Gastrocnemius medialis (tissue), 4 donors: ENCODE data around the gene CORO2B. TPM values are rescaled to one million over a fixed set of nuclear protein-coding genes. Genes with fewer than 3 reads are reported as not detected.
"Not testable (repeated sequence)": the region's sequence is repeated elsewhere in the genome, so short reads cannot be mapped to it uniquely, and the experiment has no call there.

Experiments
- ATAC-seq, 2 donors: fragments of 150-250 bp; one replicate each; pipeline ENCODE4 v1.9.1; 2016
- DNase-seq, 2 donors: peaks; one replicate each; pipeline ENCODE4 v3.0.0-alpha.2; 2019
- H3K27ac ChIP-seq, 4 donors: fragments of 200-600 bp; sonication (generic); 1 replicate in 1 of 4; 2 replicates in 3 of 4; pipeline ENCODE4 v1.5.1; 2016 to 2018; ENCODE audit warnings: mild to moderate bottlenecking in 2 of 4, moderate library complexity in 1 of 4
- H3K27me3 ChIP-seq, 3 donors: fragments of 200-600 bp; sonication (generic) in 2 of 3; 1 replicate in 1 of 3; 2 replicates in 2 of 3; pipeline versions ENCODE4 v1.5.1 to v1.6.0; 2016 to 2019; ENCODE audit warnings: mild to moderate bottlenecking in 1 of 3, moderate library complexity in 1 of 3
- H3K36me3 ChIP-seq, 2 donors: fragments of 200-600 bp; sonication (generic) in 1 of 2; one replicate each; pipeline ENCODE4 v1.5.1; 2017 to 2018
- H3K4me1 ChIP-seq, 2 donors: fragments of 200-600 bp; sonication (generic) in 1 of 2; one replicate each; pipeline ENCODE4 v1.5.1; 2016 to 2017; ENCODE audit warnings: mild to moderate bottlenecking in 2 of 2
- H3K4me3 ChIP-seq, 4 donors: fragments of 200-600 bp; sonication (generic) in 3 of 4; 1 replicate in 1 of 4; 2 replicates in 3 of 4; pipeline ENCODE4 v1.5.1; 2016 to 2019; ENCODE audit warnings: mild to moderate bottlenecking in 2 of 4
- H3K9me3 ChIP-seq, 3 donors: fragments of 200-600 bp; sonication (generic) in 2 of 3; 1 replicate in 1 of 3; 2 replicates in 2 of 3; pipeline ENCODE4 v1.5.1; 2016 to 2019
- CTCF ChIP-seq, 5 experiments: fragments of 450-650 bp in 3 of 5; fragments of 200-600 bp in 2 of 5; sonication (generic) in 2 of 5; IDR thresholded peaks in 4 of 5; conservative IDR thresholded peaks in 1 of 5; 1 replicate in 4 of 5; 2 replicates in 1 of 5; pipeline ENCODE4 v1.5.1; 2016 to 2019; ENCODE audit warnings: antibody characterized with exemption in 5 of 5, mild to moderate bottlenecking in 3 of 5, moderate library complexity in 3 of 5
- POLR2A ChIP-seq, 2 donors: fragments of 450-650 bp; IDR thresholded peaks; one replicate each; pipeline ENCODE4 v1.6.1; 2017; ENCODE audit warnings: antibody characterized with exemption in 2 of 2, mild to moderate bottlenecking in 2 of 2, moderate library complexity in 2 of 2
- in situ Hi-C, 4 donors: fragments of 200-750 bp; cut with MboI; loops; one replicate each; pipeline versions ENCODE4 v1.15.0 to v1.8.0; 2017; ENCODE audit warnings: low sequenced_read_pairs in 4 of 4
- intact Hi-C: fragments of 100-400 bp; cut with DNase I; formaldehyde crosslinking; loops from one replicate; pipeline ENCODE4 v1.15.1; 2023; ENCODE audit warnings: low total_unique reads
- total RNA-seq, 4 donors: library from RNA; depleted of rRNA; stranded (reverse); fragments of >200 nt; gene quantifications; one replicate each; pipeline versions ENCODE4 v1.1.0 to v1.2.3, GENCODE V29; 2016

CORO2B gene
- total RNA-seq, 4 donors from 2014 or later = 1.5 to 2.2 (median 1.8) TPM

- H3K4me1 ChIP-seq = peaks cover 7 to 22% of the 10 kb centered on the region in 2 donors
- H3K27ac ChIP-seq = no peak overlapping the region
- no peak for ATAC-seq
- H3K36me3 ChIP-seq = no peaks in the 10 kb centered on the region
- no peaks in the 10 kb centered on the region for H3K27me3 ChIP-seq
- H3K4me3 ChIP-seq = no peak overlapping the region
- in situ Hi-C loops = no loop called here
- no peak for TF ChIP-seq CTCF (IDR thresholded peaks at IDR 0.05 in 4 of 5, conservative IDR thresholded peaks at IDR 0.05 in 1 of 5)
- TF ChIP-seq POLR2A (IDR thresholded peaks at IDR 0.05) = no peak
- intact Hi-C loops = no loop called here
- H3K9me3 ChIP-seq = no peaks in the 10 kb centered on the region
- no peak for DNase-seq
Observed at GRCh38 chr15:68603216-68603595, 24.4 kb downstream of the CORO2B start.

- H3K4me3 ChIP-seq = no peak overlapping the region
- H3K36me3 ChIP-seq = no peaks in the 10 kb centered on the region
- ATAC-seq = no peak
- no peaks in the 10 kb centered on the region for H3K27me3 ChIP-seq
- H3K4me1 ChIP-seq = peaks cover 12 to 22% of the 10 kb centered on the region in 2 donors
- intact Hi-C loops = no loop called here
- H3K27ac ChIP-seq = no peak overlapping the region
- DNase-seq = no peak
- in situ Hi-C loops = no loop called here
- H3K9me3 ChIP-seq = no peaks in the 10 kb centered on the region
- no peak for TF ChIP-seq POLR2A (IDR thresholded peaks at IDR 0.05)
- TF ChIP-seq CTCF (IDR thresholded peaks at IDR 0.05 in 4 of 5, conservative IDR thresholded peaks at IDR 0.05 in 1 of 5) = no peak
Observed at GRCh38 chr15:68603951-68604350, 25.2 kb downstream of the CORO2B start.

- H3K27me3 ChIP-seq, H3K27ac ChIP-seq, H3K4me3 ChIP-seq, DNase-seq, H3K36me3 ChIP-seq, in situ Hi-C loops, H3K9me3 ChIP-seq, intact Hi-C loops, ATAC-seq: not testable (repeated sequence)
- H3K4me1 ChIP-seq = peaks cover 17 to 18% of the 10 kb centered on the region in 2 donors
Observed at GRCh38 chr15:68604840-68605478, 26.2 kb downstream of the CORO2B start.

- ATAC-seq (no peak), DNase-seq (no peak)
- Histone ChIP-seq H3K27me3 (no peaks in the 10 kb centered on the region), H3K36me3 (no peaks in the 10 kb centered on the region), H3K4me1 (peaks cover 8 to 17% of the 10 kb centered on the region in 2 donors), H3K9me3 (no peaks in the 10 kb centered on the region), H3K4me3 (no peak overlapping the region), H3K27ac (no peak overlapping the region)
- in situ Hi-C loops (no loop called here), intact Hi-C loops (no loop called here)
- no peak for TF ChIP-seq CTCF (IDR thresholded peaks at IDR 0.05 in 4 of 5, conservative IDR thresholded peaks at IDR 0.05 in 1 of 5)
- TF ChIP-seq POLR2A (IDR thresholded peaks at IDR 0.05) = no peak
Observed at GRCh38 chr15:68606375-68606774, 27.6 kb downstream of the CORO2B start.

- intact Hi-C loops (no loop called here), in situ Hi-C loops (no loop called here)
- Histone ChIP-seq H3K4me1 (peaks cover 6 to 17% of the 10 kb centered on the region in 2 donors), H3K27ac (peak overlapping the region; percentile 44 to 73 (median 59)), H3K4me3 (no peak overlapping the region), H3K9me3 (no peaks in the 10 kb centered on the region), H3K36me3 (no peaks in the 10 kb centered on the region), H3K27me3 (no peaks in the 10 kb centered on the region)
- ATAC-seq = peak; percentile 67 to 73
- peak; percentile 66 to 81 for DNase-seq
- TF ChIP-seq CTCF (IDR thresholded peaks at IDR 0.05 in 4 of 5, conservative IDR thresholded peaks at IDR 0.05 in 1 of 5) (no peak), POLR2A (IDR thresholded peaks at IDR 0.05) (no peak)
Observed at GRCh38 chr15:68608206-68608843, 29.5 kb downstream of the CORO2B start.
